ENCODE data around the gene PRKAG2. TPM values are rescaled to one million over a fixed set of nuclear protein-coding genes. Genes with fewer than 3 reads are reported as not detected.

The PRKAG2 gene
- total RNA-seq, 4 donors from 2014 or later, result 38.8 to 94.4 (median 73.2) TPM

DNA sequence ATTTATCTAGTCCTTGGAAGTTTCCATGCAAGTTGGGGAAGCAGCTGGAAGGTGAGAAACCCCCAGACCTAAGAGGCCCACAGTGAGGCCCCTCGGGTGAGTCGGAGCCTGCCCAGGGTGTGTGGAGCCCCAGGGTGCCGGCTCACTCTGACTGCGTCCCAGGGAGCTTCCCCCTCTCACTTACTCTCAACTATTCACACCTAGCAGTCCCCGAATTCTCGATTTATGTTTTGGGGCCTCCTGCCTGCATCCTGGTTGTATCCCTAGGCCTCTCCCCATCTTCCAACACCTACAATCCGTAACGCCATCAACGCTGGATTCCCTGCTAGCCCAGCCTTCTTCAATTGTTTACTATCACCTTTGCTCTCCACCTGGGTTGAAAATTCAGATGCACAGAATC is 63.9 kb downstream of the PRKAG2 start:
- H3K4me1 ChIP-seq, result peaks cover 0 to 20% (median 2%) of the 10 kb centered on the region in 4 donors
- no peaks in the 10 kb centered on the region for H3K36me3 ChIP-seq
- DNase-seq, result peak in 1 of 3 donors; percentile 26
- H3K27me3 ChIP-seq, result no peaks in the 10 kb centered on the region
- no peaks in the 10 kb centered on the region for H3K9me3 ChIP-seq
- H3K4me3 ChIP-seq, result no peak overlapping the region
- no peak for TF ChIP-seq POLR2A (IDR thresholded peaks at IDR 0.05)
- TF ChIP-seq, protein P1, sequence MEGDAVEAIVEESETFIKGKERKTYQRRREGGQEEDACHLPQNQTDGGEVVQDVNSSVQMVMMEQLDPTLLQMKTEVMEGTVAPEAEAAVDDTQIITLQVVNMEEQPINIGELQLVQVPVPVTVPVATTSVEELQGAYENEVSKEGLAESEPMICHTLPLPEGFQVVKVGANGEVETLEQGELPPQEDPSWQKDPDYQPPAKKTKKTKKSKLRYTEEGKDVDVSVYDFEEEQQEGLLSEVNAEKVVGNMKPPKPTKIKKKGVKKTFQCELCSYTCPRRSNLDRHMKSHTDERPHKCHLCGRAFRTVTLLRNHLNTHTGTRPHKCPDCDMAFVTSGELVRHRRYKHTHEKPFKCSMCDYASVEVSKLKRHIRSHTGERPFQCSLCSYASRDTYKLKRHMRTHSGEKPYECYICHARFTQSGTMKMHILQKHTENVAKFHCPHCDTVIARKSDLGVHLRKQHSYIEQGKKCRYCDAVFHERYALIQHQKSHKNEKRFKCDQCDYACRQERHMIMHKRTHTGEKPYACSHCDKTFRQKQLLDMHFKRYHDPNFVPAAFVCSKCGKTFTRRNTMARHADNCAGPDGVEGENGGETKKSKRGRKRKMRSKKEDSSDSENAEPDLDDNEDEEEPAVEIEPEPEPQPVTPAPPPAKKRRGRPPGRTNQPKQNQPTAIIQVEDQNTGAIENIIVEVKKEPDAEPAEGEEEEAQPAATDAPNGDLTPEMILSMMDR (IDR thresholded peaks at IDR 0.05), result no peak
- H3K27ac ChIP-seq, result no peak overlapping the region

DNA sequence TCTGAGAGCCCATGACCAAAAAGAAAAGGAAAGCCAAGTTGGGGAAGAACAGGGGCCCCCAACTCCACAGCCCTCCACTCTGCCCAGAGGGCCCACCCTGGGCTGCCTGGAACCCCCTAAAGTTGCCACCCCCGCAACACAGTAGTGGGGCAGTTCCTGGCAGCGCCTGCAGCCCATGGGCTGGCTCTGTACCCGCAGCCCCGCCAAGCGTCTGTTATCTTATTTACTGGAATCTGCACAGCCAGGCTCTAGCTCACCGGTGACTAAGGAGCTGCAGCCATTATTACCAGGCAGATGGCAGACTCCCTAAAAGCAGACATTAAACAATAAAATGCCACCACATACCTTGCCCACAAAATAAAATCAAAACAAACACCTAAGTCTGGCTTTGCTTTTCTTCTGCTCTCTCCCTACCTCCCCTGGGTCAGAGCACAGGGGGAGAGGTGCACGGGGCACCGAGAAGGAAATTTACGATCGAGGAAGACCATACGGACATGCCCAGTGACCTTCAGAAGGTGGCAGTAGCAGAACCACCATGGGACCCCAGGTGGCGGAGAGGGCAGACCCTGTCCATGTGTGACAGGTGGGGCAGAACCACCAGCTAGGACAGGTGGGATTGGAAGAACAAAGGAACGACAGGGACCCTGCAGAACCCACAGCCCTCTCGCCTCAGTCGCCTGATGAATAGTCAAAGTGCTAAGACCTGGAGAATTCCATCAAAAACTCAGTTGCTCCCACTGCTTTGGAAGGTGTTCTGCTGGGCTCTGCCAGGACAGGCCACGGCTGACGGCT is 66.3 kb downstream of the PRKAG2 start:
- Histone ChIP-seq H3K4me3 (no peak overlapping the region), H3K4me1 (peaks cover 0 to 34% (median 2%) of the 10 kb centered on the region in 4 donors), H3K27ac (no peak overlapping the region), H3K9me3 (no peaks in the 10 kb centered on the region), H3K27me3 (no peaks in the 10 kb centered on the region), H3K36me3 (no peaks in the 10 kb centered on the region)
- TF ChIP-seq, protein P1 (IDR thresholded peaks at IDR 0.05), result no peak
- no peak for TF ChIP-seq POLR2A (IDR thresholded peaks at IDR 0.05)
- DNase-seq, result peak in 1 of 3 donors; percentile 46

DNA sequence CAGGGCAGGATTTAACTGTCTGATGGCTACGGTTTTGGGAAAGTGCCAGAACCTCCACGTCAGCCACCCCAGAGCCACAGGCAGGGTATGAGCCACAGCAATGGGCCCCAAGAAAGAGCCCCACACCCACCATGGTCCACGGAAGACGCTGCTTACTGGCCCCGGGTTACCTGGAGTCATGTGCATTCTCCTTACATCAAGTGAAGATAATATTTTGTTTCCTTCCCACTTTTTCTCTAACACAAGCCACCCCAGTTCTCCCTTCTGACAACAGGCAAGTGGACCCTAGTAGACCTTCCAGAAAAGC is 67.1 kb downstream of the PRKAG2 start:
- DNase-seq, result no peak
- no peak for TF ChIP-seq POLR2A (IDR thresholded peaks at IDR 0.05)
- TF ChIP-seq, protein P1 (IDR thresholded peaks at IDR 0.05), result no peak
- no peaks in the 10 kb centered on the region for H3K9me3 ChIP-seq
- no peaks in the 10 kb centered on the region for H3K27me3 ChIP-seq
- no peaks in the 10 kb centered on the region for H3K36me3 ChIP-seq
- no peak overlapping the region for H3K27ac ChIP-seq
- peaks cover 0 to 34% (median 2%) of the 10 kb centered on the region in 4 donors for H3K4me1 ChIP-seq
- H3K4me3 ChIP-seq, result no peak overlapping the region

DNA sequence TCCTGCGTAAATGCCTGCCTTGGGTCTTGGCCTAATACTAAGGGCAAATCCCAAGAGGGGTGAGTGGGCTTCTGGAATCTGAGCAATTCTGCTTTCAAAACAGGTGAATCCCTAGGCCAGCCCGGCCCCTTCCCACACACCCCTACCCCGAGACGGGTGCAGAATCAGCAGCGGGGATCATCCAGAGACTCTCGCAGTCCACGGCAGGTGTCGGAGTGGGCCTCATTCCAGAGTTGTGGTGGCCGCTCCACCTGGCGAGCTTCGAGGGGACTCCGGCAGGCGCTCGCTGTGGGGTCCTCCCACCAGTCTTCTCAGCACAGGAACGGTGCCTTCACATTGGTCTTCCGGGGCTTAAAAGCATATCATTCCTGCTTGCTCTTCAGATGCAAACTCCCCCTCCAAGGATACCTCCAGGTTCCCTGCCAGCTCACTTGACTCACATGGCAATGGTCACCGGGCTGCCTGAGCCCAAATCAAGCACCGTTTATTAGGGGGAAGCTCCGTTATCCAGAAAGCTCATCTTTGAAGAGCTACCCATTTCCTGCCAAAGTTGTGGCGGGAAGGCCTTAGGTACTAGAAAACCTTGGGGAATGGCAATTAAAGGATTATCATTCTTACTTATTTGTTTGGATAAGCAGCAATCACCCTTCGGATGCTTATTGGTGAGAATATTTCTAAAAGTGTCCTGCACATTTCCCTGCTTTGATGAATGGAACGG is 67.6 kb downstream of the PRKAG2 start:
- H3K4me1 ChIP-seq, result peaks cover 0 to 34% (median 2%) of the 10 kb centered on the region in 4 donors

DNA sequence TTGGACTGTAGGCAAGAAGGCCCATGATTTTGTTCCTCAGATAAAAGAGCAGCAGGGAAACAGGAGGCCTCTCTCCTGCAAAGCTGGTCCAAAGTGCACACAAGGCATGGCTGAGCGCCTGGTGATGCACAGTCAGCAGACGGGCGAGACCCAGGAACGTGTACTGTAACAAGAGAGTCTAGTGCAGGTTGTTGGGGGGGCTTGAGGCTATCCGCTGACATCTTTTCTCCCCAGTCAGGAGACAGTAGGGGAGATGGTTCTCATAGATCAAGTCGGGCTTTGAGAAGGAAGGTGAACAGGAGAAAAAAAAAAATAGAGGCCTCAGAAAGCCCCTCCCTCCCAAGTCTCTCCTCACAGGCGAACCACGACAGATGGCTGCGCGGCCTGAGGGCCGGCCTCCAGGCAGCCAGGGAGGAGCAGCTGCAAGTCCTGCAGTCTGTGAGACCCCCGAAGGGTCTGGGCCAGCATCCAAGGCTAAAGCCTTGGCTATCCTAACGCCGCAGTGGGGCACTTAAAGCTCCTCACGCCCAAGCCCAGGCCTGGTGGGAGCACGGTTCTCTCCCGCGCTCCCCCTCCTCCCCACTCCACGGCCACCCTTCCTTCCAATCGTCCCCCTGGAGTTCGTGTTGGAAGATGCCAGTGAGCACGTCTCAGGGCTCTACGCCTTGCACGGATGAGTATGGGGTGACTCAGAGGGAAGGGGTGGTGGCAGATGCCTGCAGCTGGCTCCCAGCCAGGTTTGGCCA is 68.3 kb downstream of the PRKAG2 start:
- peak in 1 of 2 donors; percentile 17 for TF ChIP-seq POLR2A (IDR thresholded peaks at IDR 0.05)
- TF ChIP-seq, protein P1 (IDR thresholded peaks at IDR 0.05), result no peak
- Histone ChIP-seq H3K4me3 (no peak overlapping the region), H3K9me3 (no peaks in the 10 kb centered on the region), H3K27ac (peak overlapping the region in 2 of 4 donors; percentile 74 to 86), H3K27me3 (no peaks in the 10 kb centered on the region), H3K36me3 (no peaks in the 10 kb centered on the region), H3K4me1 (peaks cover 0 to 34% (median 2%) of the 10 kb centered on the region in 4 donors)
- DNase-seq, result peak in 2 of 3 donors; percentile 79 to 83

More for the DNA sequence above, 67.6 kb downstream of the PRKAG2 start:
- H3K4me3 ChIP-seq, result no peak overlapping the region
- H3K27ac ChIP-seq, result peak overlapping the region in 1 of 4 donors; percentile 86
- no peaks in the 10 kb centered on the region for H3K9me3 ChIP-seq
- no peak for DNase-seq
- no peak for TF ChIP-seq POLR2A (IDR thresholded peaks at IDR 0.05)
- TF ChIP-seq, protein P1 (IDR thresholded peaks at IDR 0.05), result no peak
- H3K27me3 ChIP-seq, result no peaks in the 10 kb centered on the region
- no peaks in the 10 kb centered on the region for H3K36me3 ChIP-seq

Measured in Peyer's patch (tissue), 4 donors.